ENCODE results near the gene C22orf23. TPM values are rescaled to one million over a fixed set of nuclear protein-coding genes. Genes with fewer than 3 reads are reported as not detected.

The C22orf23 gene
- total RNA-seq, 6 experiments from 2014 or later = 0.43 to 0.73 (median 0.54) TPM

DNA sequence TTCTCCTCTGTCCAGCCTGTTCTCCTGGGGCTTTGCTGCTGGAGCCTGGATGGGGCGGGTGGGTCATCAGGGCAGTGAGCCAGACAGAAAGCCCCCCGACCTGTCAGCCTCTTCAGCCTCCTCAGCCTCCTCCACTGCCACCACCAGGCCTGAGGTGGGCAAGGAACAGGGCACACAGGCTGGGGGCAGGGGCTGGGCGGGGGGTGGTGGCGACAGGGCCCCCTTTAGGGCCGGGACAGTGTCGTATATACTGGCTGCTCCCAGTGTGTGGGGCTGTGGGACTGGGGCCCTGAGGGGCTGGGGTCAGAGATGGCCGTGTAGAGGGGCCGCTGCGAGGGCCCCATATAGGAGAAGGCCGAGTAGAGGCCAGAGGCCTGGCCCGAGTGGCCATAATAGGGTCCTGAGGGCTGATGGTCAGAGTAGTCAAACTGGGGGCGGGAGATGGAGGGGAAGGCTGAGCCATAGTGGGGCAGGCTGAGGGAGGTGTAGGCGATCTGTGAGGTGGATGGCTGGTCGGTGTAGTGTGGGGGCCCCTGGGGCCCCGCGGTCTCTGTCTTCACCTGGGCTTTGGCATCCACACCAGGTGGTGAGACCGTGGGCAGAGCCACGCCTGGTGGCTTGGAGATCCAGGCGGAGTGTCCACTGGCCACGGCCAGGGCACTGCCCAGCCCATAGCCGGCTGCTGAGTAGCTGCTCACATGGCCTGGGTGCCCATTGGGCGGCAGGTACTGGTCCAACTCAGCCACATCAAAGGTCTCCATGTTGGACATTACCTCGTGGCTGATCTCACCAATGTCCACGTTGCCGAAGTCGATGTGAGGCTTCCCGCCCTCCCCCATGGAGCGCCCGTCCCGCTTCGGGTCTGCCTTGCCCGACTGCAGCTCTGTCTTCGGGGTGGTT, 20.1 kb upstream of the C22orf23 start:
- no peak for DNase-seq
- H3K27ac Mint-ChIP-seq = no peak overlapping the region
- peaks cover 2% of the 10 kb centered on the region; the same call in 1 of the 2 replicates for H3K27me3 Mint-ChIP-seq (ENCODE audit: insufficient read depth)
- H3K4me1 Mint-ChIP-seq (ENCODE audit: low read depth) = no peaks in the 10 kb centered on the region
- H3K4me3 Mint-ChIP-seq = no peak overlapping the region
- H3K9me3 Mint-ChIP-seq = no peaks in the 10 kb centered on the region
- peaks cover 17% of the 10 kb centered on the region for H3K36me3 Mint-ChIP-seq (ENCODE audit: low read depth)
- TF ChIP-seq, protein P1, sequence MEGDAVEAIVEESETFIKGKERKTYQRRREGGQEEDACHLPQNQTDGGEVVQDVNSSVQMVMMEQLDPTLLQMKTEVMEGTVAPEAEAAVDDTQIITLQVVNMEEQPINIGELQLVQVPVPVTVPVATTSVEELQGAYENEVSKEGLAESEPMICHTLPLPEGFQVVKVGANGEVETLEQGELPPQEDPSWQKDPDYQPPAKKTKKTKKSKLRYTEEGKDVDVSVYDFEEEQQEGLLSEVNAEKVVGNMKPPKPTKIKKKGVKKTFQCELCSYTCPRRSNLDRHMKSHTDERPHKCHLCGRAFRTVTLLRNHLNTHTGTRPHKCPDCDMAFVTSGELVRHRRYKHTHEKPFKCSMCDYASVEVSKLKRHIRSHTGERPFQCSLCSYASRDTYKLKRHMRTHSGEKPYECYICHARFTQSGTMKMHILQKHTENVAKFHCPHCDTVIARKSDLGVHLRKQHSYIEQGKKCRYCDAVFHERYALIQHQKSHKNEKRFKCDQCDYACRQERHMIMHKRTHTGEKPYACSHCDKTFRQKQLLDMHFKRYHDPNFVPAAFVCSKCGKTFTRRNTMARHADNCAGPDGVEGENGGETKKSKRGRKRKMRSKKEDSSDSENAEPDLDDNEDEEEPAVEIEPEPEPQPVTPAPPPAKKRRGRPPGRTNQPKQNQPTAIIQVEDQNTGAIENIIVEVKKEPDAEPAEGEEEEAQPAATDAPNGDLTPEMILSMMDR (IDR thresholded peaks at IDR 0.05) = no peak

GRCh38 chr22:37972527-37972926, 19.1 kb upstream of the C22orf23 start:
- H3K4me1 Mint-ChIP-seq (ENCODE audit: low read depth) = no peaks in the 10 kb centered on the region
- H3K4me3 Mint-ChIP-seq = no peak overlapping the region
- no peak for DNase-seq
- no peak overlapping the region for H3K27ac Mint-ChIP-seq
- H3K36me3 Mint-ChIP-seq (ENCODE audit: low read depth) = peaks cover 21% of the 10 kb centered on the region
- peaks cover 2% of the 10 kb centered on the region; the same call in 1 of the 2 replicates for H3K27me3 Mint-ChIP-seq (ENCODE audit: insufficient read depth)
- TF ChIP-seq, protein P1 (IDR thresholded peaks at IDR 0.05) = no peak
- no peaks in the 10 kb centered on the region for H3K9me3 Mint-ChIP-seq

DNA sequence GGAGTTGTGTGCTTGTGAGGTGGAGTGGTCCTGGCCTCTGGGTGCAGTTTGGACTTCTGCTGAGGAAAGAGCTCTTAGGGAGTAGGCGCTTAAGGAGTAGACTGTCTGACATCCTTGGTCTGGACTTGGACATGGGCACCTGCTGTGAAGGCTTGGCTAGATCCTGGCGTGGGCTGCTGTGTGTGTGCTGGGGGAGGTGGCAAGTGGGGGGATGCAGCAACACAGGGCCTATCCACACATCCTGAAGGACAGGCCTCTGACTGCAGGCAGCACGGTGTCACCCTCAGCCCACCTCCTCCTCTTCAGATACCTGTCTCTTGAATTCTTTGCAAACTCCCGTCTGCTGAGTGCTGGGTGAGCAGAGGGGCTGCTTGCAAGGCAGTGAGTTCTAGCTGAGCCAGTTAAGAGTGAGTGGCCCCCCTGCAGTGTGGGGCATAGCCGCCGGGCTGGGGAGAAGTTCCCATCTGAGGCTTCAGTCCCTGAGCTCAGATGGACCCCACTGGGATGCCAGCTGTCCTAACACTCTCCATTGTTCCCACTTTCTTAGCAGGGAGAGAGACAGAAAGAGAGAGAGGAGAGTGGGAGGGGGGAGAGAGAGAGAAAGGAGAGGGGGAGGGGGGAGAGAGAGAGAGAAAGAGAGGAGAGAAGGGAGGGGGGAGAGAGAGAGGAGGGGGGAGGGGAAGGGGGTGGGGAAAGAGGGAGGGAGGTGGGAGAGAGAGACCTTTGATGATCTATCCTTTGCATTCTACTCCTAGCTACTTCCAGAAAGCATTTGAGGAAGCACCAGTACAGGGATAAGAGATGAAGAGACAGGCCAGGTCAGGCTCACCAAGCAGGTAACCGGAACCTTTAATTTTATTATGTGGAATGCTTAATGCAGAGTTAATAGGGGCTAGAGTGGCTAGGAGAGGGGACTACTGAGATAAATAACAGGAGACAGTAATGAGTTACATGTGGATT, 18.4 kb upstream of the C22orf23 start:
- H3K4me3 Mint-ChIP-seq = no peak overlapping the region
- H3K36me3 Mint-ChIP-seq (ENCODE audit: low read depth) = peaks cover 28% of the 10 kb centered on the region
- H3K27ac Mint-ChIP-seq = no peak overlapping the region
- H3K27me3 Mint-ChIP-seq (ENCODE audit: insufficient read depth) = peaks cover 2% of the 10 kb centered on the region; the same call in 1 of the 2 replicates
- 0 out of 2 replicates have a peak, but pooled peaks cover 5% of the 10 kb centered on the region for H3K4me1 Mint-ChIP-seq (ENCODE audit: low read depth)
- DNase-seq = no peak
- TF ChIP-seq, protein P1 (IDR thresholded peaks at IDR 0.05) = no peak
- no peaks in the 10 kb centered on the region for H3K9me3 Mint-ChIP-seq

DNA sequence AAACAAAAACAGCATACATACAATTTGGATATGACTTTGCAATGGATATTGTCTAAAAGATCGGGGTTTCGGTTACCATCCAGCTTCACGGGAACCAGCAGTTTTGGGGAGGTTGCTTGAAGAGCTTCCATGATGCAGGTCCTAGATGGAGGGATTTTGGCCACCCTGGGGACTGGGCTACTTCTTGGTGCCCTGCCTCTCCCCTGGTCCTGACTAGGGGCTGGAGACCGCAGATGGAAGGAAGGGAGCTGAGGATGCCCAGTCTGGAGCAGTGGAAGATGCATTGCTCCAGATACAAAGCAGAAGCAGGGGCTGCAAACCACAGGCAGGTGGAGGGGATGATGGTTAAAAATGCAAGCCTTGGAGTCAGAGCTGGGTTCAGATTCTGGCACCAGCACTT, 17.5 kb upstream of the C22orf23 start:
- DNase-seq = no peak
- H3K4me3 Mint-ChIP-seq = no peak overlapping the region
- H3K36me3 Mint-ChIP-seq (ENCODE audit: low read depth) = peaks cover 31% of the 10 kb centered on the region
- peaks cover 2% of the 10 kb centered on the region; the same call in 1 of the 2 replicates for H3K27me3 Mint-ChIP-seq (ENCODE audit: insufficient read depth)
- no peak overlapping the region for H3K27ac Mint-ChIP-seq
- H3K4me1 Mint-ChIP-seq (ENCODE audit: low read depth) = peaks cover 9% of the 10 kb centered on the region
- H3K9me3 Mint-ChIP-seq = no peaks in the 10 kb centered on the region
- TF ChIP-seq, protein P1 (IDR thresholded peaks at IDR 0.05) = no peak

DNA sequence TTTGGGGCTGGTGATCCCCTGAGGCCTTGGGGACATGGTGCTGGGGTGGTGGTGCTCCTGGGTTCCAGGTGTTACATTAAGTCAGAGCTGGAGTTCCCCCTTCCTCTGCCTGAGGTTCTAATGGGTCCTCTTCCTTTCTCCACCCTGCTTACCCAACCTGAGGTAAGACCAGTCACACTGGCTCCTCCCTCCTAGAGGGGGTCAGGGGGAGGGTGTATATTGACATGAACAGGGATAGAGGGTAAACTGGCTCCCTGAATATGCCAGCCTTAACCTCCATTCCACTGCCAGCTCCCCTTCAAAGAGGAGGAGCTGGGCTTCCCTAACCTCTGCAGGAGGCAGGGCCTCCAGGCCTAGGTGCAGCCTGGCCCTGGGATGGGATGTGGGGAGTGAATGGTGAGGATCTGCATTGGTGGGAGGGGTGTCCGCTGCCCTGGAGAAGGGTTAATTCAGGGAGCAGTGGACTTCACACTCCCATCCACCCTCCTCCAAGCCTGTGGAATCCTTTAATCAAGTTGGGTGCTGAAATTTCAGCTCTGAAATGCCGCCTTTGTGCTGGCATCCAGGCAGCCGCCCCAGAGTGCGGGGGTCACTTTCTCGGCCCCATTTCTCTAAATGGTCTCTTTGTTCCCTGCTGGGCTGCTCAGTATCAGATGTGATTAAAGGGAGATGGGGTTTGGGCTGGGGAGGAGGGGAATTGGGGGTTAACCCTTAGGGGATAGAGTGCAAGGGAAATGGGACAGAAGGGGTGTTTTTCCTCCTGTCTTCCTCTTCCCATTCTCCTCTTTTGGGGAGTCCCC, 15.3 kb upstream of the C22orf23 start:
- DNase-seq = no peak
- H3K27ac Mint-ChIP-seq = no peak overlapping the region
- no peak overlapping the region for H3K4me3 Mint-ChIP-seq
- H3K9me3 Mint-ChIP-seq = no peaks in the 10 kb centered on the region
- peaks cover 2% of the 10 kb centered on the region; the same call in 1 of the 2 replicates for H3K27me3 Mint-ChIP-seq (ENCODE audit: insufficient read depth)
- peaks cover 19% of the 10 kb centered on the region for H3K4me1 Mint-ChIP-seq (ENCODE audit: low read depth)
- H3K36me3 Mint-ChIP-seq (ENCODE audit: low read depth) = peaks cover 23% of the 10 kb centered on the region
- TF ChIP-seq, protein P1 (IDR thresholded peaks at IDR 0.05) = no peak
